HG03520 (cell line): ENCODE measurements around the gene ANK3.

Source experiments
- ATAC-seq: cut with Tn5 transposase; IDR thresholded peaks from one replicate; pipeline ENCODE4 v1.9.1; 2021; ENCODE audit warnings: mild to moderate bottlenecking, moderate library complexity; ENCODE audit not compliant: unreplicated experiment

Gene ANK3

DNA sequence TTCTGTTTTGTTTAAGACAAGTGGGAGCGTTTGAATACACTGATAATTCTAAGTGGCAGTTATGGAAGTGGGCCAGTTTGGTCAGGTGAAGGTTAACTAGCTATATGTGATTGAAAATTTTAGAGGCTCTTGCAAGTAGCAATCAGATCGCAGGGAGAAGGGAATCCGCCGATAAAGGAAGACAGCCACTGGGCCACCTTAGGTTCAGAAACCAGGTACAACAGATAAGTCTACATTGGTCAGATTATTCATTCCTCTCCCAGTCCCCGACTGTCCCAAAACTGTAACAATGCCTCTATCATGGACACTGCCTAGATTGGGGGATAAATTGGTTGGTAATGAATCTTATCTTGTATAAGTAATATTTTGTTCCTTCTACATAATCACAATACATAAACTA is 8.9 kb downstream of the ANK3 start:
- ATAC-seq, result no peak

DNA sequence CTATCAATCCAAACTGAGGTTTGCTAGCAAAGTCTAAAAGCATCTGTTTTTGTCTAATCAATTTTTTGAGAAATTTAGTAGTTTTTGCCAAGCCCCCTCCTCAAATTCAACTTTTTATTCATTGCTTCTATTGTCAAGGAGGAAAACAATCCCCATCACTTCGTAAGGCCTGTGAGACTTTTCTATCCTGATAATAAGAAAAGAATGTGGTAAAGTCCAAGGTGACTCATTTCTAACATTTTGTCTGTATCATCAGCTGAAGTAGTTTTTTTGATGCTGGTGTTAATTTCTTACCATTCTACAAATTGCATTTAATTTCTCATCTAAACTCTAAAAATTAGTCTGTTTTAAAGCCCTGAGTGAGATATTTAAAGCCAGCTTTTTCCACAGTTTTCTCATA is 11.7 kb downstream of the ANK3 start:
- ATAC-seq, result no peak

DNA sequence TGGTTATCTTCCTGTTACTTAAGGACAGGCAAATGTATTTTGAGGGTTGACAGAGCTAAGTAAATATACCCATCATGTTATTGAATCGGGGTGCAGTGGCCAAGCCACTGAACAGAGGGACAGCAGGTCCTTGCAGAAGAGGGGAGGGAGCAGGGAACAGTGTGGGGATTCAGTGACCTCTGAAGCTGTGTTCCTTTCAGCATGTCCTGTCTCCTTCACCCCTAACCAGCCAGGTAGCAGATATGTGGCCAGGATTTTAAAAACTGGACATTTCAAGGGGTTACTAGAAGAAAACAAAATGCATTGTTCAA is 12.7 kb downstream of the ANK3 start:
- no peak for ATAC-seq

DNA sequence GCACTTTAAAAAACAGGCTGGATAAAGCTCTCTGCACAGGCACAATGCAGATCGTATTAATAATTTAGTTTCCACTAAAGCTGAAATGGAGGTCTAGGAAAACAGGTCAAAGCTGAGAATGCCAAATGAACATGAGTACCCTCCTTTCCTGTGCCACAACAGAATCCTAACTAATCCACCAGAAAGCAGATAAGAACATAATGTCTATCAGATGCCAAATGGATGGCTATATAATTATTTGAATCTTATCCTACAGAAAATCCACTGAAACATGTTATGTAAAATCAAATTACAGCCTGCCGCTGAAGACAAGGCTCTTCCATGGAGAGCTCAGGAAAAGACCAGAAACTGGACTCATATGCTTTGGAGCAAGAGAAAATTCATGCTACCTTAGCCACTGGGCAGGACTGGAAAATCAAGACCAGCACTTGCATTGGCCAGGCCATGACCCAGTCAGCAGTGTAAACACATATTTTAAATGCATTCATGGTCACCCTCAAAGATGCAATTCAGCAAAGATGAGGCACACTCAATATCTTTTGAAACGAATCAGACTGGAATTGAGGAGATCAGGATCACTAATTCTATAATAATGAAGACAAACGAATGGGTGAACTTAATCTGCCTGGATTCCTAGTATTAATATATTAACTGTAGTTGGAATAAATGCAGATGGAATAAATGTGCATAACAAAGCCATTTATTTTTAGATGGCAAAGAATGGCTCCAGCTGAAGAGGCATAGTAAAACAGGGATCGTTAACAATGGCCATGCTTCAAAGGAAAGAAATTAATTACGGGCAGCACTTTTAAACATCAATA is 13.2 kb downstream of the ANK3 start:
- ATAC-seq, result no peak

DNA sequence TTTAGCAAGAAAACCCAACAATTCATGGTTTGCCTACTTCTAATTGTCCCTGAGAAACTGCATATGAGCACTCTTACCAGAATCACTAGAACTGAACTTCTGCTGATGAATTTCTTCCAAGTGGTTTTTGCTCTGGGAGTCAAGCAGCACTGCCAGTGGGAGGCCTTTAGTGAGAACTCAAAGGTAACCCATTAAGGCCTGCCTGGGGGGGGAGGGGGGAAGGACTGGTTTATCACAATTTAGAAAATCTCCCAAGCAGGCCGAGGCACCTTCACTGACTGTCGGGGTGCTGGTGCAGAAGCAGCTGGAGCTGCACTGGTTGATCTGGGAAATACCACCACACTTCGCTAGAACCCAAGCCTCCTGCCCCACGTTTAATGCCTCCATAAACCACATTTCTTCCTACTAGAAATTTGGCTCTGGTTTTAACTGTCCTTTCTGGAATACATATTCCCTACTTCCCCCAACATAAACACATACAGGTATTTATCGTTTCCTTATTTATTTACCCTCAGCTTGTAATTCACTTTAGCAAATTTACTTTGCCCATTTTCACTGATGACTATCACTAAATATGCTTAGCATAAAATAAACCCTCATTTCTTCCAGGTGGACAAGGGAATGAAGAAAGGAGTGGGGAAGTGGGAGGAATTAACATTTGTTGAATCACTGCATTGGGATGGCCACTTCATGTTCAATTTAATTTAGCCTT is 14.2 kb downstream of the ANK3 start:
- no peak for ATAC-seq

DNA sequence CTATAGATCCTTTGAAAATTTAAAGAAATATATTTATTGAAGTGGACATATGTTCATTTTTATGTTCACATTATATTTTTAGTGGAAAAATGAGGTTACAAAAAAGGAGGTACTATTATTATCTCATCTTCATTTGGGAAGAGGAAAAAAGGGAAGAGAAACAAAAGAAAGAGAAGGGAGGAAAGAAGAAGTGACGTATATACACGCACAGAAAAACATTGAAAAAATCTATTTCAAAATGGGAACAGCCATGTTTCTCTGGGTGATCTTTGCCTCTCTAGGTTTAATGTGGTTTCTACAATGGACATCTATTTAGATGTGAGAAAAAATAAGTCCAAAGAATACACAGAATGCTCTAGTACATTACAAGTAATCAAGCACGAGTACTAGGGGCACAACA is 14.8 kb downstream of the ANK3 start:
- ATAC-seq, result no peak

DNA sequence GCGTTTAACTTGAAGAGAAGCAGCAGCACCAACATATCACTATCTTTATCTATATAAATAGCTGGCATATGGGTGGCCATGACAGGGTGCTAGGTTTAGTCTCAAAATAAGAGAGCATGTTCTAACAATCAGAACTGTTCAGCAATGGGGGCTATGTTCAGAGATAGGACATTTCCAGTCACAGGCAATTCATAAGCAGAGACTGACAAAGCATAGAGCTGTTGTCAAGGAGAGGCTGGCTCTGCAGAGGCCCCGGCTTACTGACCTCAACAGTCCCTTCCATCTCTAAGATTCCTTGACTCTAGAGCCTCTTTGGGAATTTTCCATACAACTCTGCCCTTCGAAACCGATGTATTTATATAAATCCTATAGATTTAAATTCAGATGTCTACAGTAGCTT is 17.2 kb downstream of the ANK3 start:
- ATAC-seq, result no peak

DNA sequence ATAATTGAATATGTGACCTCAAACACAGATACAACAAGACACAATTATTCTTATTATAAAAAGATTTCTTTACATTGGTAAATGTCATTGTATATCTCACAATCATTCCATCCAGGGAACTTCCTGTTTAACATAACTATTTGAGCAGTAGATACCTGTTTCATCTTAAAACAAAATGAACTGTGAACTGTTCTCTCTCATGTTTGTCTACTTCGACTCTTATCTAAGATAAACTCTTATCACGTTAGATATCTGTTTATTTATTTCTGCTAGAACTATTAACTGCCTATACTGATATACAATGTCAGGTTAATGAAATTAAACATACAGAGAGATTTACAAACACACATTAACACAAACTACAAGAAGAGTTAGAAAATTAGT is 20.1 kb downstream of the ANK3 start:
- ATAC-seq, result no peak

DNA sequence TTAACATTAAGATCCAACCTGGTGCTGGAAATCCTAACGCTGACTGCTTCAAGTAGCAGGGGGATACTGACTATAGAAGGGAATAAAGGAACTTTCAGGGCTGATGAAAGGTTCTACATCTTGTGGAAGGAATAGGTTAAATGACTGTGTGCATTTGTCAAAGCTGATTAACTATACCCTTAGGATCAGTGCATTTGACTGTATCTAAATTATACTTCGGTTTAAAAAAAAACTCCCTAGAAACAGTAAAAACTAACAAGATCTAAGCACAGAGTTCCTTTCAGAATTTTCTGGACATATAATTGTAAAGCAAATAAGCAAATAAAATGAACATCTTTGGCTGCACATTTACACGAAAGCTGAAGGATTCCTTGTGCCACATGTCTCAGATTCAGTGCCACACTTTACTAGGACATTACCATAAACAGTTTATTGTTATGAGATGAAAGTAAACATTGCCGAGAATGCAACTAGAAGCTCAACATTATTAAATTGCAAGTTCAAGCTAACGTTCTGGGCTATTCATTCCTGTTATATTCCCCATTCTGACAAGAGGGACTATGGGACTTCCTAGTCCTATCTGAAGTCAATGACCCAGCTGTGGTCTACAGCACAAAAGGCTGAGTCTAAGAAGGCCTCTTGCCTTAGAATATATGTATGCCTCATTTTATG is 20.7 kb downstream of the ANK3 start:
- no peak for ATAC-seq

DNA sequence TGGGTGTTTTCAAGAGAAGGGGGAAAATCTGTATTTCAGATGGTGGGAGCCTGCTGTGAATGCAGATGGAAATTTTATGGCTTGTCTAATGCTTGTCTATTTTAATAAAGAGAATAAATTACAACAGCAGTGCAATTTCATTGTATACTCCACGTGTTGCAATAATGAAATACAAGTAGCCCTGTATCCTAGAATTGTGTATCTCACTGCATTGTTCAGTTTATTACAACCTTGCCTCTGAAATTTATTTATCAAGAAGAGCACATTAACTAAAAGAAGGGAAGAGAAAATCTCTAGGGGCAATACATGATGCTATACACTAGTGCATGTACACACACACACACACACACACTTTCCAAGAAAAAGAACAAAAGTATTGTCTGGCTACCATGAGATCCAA is 21.8 kb downstream of the ANK3 start:
- no peak for ATAC-seq

DNA sequence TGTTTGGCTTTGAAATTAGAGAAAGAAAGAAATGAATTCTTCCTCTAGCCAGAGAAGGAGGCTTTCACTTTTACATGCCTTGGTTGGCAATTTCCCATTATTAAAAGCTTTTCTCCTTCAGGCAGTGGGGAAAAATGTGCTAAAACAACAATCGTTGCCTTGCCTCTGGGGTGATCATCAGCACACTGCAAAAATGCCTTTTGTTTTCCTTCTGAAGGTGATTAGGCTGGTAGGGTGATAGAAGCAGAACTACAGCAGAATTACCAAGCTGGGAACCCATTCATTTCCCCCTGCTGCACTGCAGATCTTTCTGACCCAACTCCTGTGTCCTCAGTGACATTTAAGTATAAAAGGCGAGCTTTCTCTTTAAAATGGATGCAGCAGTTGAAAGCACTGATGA is 22.2 kb downstream of the ANK3 start:
- no peak for ATAC-seq

DNA sequence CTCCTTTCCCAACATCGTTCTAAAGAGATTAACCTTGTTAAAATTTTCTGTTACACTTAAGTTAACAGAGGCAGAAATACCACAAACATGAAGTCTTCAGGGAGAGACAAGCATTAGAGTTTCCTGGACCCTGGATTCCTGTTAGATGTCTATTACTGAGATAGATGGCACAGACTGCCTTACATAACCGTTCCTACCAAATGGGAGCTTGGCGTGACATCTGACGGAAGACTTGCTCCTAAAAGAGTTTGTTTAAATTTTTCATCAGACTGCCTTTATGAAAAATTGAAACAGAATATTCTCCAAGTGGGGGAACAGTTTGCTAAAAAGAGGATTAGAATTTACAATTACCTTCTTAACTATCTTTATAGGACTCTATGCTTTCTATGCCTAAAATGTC is 22.7 kb downstream of the ANK3 start:
- no peak for ATAC-seq

DNA sequence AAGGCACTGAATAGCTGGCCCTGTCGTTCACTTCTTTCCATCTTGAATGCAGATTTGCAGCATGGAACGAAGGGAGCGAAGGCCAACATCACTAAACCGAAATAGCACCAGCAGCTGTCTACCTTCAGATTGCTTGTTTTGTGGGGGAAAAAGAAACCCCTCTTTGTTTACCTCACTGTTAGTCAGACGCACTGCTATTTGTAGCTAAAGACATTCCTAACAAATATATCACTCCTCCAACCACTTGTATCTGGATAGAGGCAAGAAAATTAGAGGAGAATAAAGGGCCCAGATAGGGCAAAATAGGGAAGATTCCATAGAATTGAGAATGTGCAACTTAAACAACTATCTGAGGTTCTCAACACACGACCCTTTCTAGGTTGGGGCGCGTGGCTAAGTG is 26.5 kb downstream of the ANK3 start:
- ATAC-seq, result no peak

DNA sequence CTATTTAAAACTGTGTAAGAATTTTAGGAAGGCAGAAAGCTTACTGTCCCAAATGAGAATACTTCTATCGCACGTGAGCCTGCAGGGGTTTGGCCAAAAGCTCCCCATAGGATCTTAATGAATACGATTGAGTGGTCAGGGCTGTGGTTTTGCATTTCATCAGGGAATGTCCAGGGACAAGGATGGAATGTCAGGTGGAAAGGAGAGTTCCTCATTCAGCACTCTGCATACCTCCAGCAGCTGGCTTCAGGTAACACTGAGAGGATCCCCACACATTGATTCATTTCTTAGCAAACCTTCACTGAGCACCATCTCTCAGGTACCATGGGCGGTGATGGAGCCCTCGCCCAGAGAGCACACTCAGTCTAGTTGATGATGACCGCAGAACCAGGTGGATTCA is 27.2 kb downstream of the ANK3 start:
- ATAC-seq, result no peak

DNA sequence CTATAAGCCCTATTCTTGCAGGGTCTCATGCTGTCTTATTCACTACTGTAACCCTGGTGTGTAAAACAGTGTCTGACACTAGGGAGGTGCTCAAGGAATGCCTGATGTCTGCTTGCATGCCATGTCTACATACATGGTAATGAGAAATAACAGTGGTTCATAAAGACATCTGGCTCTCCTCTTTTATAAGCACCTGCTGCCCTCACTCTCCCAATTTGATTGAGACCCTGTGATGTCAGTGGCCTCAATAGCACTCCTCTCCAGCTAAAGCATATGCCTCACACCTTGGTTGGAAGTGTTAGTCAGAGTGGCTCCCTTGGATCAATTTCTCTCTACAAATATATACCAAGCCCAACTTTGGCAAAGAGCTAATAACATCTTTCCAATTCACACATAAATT is 30.6 kb downstream of the ANK3 start:
- no peak for ATAC-seq

DNA sequence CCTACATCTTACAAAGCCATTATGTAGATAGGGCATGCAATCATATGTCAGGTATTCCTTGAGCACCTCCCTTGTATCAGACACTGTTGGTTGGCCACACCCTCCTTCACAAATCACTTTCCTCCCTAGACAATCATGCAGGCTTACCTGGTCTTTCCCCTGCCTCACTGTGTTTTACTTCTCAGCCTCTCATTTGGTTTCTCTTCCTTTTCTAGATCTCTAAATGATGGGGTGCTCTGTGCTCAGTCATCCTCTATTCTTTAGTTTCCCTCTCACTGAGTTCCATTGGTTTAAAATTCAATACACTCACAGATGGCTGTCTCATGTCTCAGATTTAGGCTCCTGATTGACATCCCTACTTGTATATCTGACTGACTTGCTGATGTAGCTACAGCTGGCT is 31.4 kb downstream of the ANK3 start:
- peak; percentile 89 for ATAC-seq

DNA sequence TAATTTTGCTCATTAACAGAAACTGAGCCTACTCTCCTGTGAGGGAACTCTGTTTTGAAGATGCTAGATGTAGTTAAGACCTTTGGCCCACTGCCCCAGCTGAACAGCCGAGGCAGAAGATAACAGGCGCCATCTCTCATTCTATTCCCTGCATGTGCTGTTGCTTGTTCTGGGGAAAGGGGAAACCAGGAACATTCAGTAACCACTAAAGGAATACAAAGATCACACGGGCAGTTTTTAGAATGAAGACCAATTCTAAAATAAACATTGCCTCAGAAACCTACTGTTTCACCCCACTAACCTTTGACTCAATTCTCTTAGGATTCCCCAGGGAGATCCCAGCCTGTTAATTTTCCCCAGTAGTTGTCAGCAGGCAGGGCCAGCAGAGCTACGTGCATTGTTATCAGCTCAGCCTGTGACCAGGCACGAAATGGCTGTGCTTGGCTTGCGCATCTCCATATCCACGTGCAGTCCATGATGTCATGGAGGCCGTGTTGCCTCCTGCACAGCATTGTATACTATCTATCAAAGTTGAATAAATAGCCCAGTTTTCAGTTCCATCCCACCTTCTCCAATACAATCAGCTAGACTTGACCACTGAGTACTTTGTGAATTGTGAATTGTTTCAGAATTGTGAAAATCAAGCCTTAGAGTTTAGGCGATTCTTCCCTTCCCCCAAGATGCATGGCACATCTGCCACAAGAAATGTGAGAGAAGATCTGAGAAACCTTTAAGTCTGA is 36.0 kb downstream of the ANK3 start:
- no peak for ATAC-seq

DNA sequence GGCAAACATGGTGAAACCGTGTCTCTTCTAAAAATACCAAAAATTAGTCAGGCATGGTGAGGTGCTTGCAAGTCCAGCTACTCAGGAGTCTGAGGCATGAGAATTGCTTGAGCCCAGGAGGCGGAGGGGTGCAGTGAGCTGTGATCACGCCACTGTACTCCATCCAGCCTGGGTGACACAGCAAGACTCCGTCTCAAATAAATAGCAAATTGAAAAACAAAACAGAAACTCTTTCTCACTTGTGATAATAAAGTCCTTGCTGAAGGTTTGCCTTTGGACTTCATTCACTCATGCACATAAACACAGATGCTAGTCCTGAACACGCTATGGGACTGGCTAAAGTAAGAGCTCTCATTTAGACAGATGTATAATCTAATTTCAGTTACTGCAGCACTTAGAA is 37.6 kb downstream of the ANK3 start:
- ATAC-seq, result peak; percentile 64

DNA sequence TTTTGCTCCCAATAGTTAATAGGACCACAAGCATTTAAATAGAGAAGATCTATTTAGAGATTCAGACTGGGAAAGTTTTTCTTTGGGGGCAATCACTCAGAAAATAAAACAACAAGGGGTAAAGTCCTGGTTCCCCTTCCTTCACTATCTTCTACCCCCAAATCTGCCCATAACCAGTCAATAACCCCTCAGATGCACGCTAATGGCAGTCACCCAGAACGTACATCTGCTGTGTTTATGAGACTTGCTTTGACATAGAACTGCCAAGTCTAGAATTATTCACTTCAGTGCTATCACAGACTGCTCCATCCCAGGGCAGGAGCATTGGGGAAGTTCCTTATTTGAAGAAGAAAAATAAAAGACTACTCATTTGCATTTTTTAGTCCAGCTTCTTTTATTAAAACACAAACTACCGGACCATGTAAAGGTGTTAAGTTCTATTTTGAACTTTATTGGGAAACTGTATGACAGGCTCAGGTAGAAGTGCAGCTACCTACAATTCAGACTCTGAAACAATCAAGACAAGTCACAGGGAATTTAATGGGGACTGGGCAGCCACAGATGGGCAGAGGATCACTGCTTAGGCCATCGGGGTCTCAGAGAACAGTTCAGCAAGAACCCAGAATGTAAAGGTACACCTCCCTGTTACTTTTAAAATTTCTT is 38.4 kb downstream of the ANK3 start:
- peak; percentile 40 for ATAC-seq

DNA sequence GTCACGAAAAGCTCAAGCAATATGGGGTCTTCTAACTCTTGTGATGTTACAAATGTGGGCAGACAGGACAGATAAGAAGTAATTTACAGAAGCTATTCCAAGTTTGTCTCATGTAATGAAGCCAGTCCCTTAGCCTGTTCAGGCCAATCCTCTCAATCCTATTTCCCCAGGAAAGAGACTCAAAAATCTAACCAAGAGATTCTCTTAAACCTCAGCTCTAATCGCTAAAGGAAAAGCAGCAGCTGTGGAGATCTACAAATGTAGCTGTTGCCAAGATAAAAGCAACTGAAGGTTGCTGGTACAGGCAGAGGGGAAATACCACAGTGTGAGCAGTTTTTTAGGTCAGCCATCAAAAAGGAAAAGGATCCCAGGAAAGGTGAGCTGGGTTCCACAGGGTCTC is 39.3 kb downstream of the ANK3 start:
- ATAC-seq, result no peak

DNA sequence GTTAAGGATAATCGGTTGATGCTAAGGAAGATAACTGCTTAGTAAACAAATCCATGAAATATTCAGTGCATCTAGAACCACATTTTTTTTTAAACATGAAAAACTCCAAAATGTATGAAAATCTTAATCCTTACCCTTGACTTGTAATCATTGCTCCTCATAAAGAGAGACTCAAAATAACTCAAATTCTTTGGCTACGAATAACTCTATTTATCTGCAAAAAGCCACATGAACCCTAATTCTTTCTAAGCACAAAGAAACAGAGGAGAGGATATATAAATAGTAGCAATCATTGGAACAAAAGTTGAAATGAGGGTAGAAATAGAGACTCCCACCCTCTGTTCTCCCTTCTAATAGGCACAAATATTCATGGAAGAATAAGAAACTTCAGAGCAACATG is 40.2 kb downstream of the ANK3 start:
- no peak for ATAC-seq
